HCT116 (cell line): Measurements from ENCODE around the gene TPPP3. TPM values are rescaled to one million over a fixed set of nuclear protein-coding genes. Genes with fewer than 3 reads are reported as not detected.

Experiments used
- ATAC-seq: fragments of 200-7000 bp; cut with Tn5 transposase; 2 replicates; pipeline ENCODE4 v1.9.1; 2020; ENCODE audit warnings: mild to moderate bottlenecking, moderate library complexity
- BruUV-seq: library from RNA; stranded (reverse); fragments of 400-500 nt; replicated peaks from 2 replicates; lab custom pipeline; 2021; lab: Mats Ljungman, UMichigan
- CTCF ChIA-PET: fragments of 300-600 bp; sonication (Branson Sonifier 250); formaldehyde crosslinking; loops from one replicate; lab custom pipeline; 2021; ENCODE audit warnings: antibody characterized with exemption; lab: Charles Lee
- POLR2A ChIA-PET: fragments of 300-600, 350-600 bp; sonication (Branson Sonifier 250); formaldehyde crosslinking; loops from one replicate; lab custom pipeline; 2021; ENCODE audit warnings: antibody characterized with exemption; lab: Charles Lee
- RAD21 ChIA-PET, 2 experiments: fragments of 300-600 bp; sonication (Branson Sonifier 250); formaldehyde crosslinking; loops; one replicate each; lab custom pipeline; 2023; ENCODE audit warnings: low total read pairs in 2 of 2; ENCODE audit not compliant: uncharacterized antibody in 2 of 2, unreplicated experiment in 2 of 2, low non-redundant PET in 1 of 2; lab: Charles Lee
- DNase-seq: peaks from one replicate; pipeline ENCODE4 v3.0.0-alpha.2; 2010; ENCODE audit warnings: low read depth, low spot score
- H2AFZ ChIP-seq: fragments of 200-600 bp; shearing (Covaris generic), sonication (generic); 2 replicates; pipeline ENCODE4 v1.6.1; 2017; ENCODE audit warnings: low read depth, mixed run types, mixed read lengths, antibody characterized with exemption, low read length; ENCODE audit not compliant: poor library complexity, severe bottlenecking
- H3K27ac ChIP-seq: 2 replicates; pipeline ENCODE4 v1.5.1; 2012; ENCODE audit warnings: low read depth, low read length
- H3K27me3 ChIP-seq: fragments of 200-600 bp; sonication (generic); 2 replicates; pipeline ENCODE4 v1.6.1; 2016; ENCODE audit warnings: mixed run types, low read length, mixed read lengths; ENCODE audit not compliant: insufficient read depth
- H3K36me3 ChIP-seq, 2 experiments: fragments of 200-500 bp in 1 of 2; fragments of 200-600 bp in 1 of 2; sonication (Bioruptor generic) in 1 of 2; sonication (generic) in 1 of 2; 2 replicates each; pipeline versions ENCODE4 v1.5.1 to v1.6.1; 2014 to 2016; ENCODE audit warnings: low read length in 2 of 2, inconsistent platforms in 1 of 2, mixed read lengths in 1 of 2, mixed run types in 1 of 2; ENCODE audit not compliant: insufficient read depth in 2 of 2, control insufficient read depth in 1 of 2
- H3K4me1 ChIP-seq, 2 experiments: fragments of 200-600 bp in 1 of 2; sonication (generic) in 1 of 2; 2 replicates each; pipeline versions ENCODE4 v1.5.1 to v1.6.1; 2012 to 2017; ENCODE audit warnings: low read length in 2 of 2, inconsistent platforms in 1 of 2, mild to moderate bottlenecking in 1 of 2, mixed read lengths in 1 of 2, mixed run types in 1 of 2, moderate library complexity in 1 of 2; ENCODE audit not compliant: insufficient read depth in 2 of 2, control insufficient read depth in 1 of 2
- H3K4me2 ChIP-seq: fragments of 200-600 bp; sonication (generic); 2 replicates; pipeline ENCODE4 v1.6.1; 2017; ENCODE audit warnings: mixed run types, low read length, mixed read lengths
- H3K4me3 ChIP-seq, 2 experiments: fragments of 200-600 bp in 1 of 2; sonication (generic) in 1 of 2; replicated peaks in 1 of 2; 2 replicates each; pipeline ENCODE4 v1.5.1; 2011 to 2016; ENCODE audit warnings: low read length in 2 of 2, control low read depth in 1 of 2, low read depth in 1 of 2, mild to moderate bottlenecking in 1 of 2, mixed read lengths in 1 of 2, mixed run types in 1 of 2
- H3K79me2 ChIP-seq: fragments of 200-600 bp; sonication (generic); 2 replicates; pipeline ENCODE4 v1.6.1; 2017; ENCODE audit warnings: mild to moderate bottlenecking, mixed run types, low read length, moderate library complexity, mixed read lengths; ENCODE audit not compliant: insufficient read depth
- H3K9ac ChIP-seq: fragments of 200-600 bp; sonication (generic); 2 replicates; pipeline ENCODE4 v1.6.1; 2016; ENCODE audit warnings: low read length, mixed read lengths
- H3K9me2 ChIP-seq: fragments of 200-600 bp; sonication (generic), shearing (Covaris generic); 2 replicates; pipeline ENCODE4 v1.6.1; 2017; ENCODE audit warnings: mixed run types, mild to moderate bottlenecking, moderate library complexity; ENCODE audit not compliant: insufficient read depth
- H3K9me3 ChIP-seq, 2 experiments: fragments of 200-500 bp in 1 of 2; fragments of 200-600 bp in 1 of 2; sonication (Bioruptor generic) in 1 of 2; sonication (generic) in 1 of 2; 2 replicates each; pipeline ENCODE4 v1.6.1; 2014 to 2017; ENCODE audit warnings: low read length in 2 of 2, mixed read lengths in 2 of 2, inconsistent platforms in 1 of 2, low read depth in 1 of 2, mild to moderate bottlenecking in 1 of 2, mixed run types in 1 of 2, moderate library complexity in 1 of 2; ENCODE audit not compliant: control insufficient read depth in 1 of 2, insufficient read depth in 1 of 2
- H4K20me1 ChIP-seq: fragments of 200-600 bp; sonication (generic), shearing (Covaris generic); 2 replicates; pipeline ENCODE4 v1.6.1; 2017; ENCODE audit warnings: mixed run types, mild to moderate bottlenecking, moderate library complexity; ENCODE audit not compliant: insufficient read depth
- CEBPB ChIP-seq: IDR thresholded peaks from 2 replicates; pipeline ENCODE4 v1.6.1; 2012; ENCODE audit warnings: low read depth
- FOSL1 ChIP-seq: IDR thresholded peaks from 2 replicates; pipeline ENCODE4 v1.6.1; 2012; ENCODE audit warnings: low read depth
- RAD21 ChIP-seq: IDR thresholded peaks from 2 replicates; pipeline ENCODE4 v1.6.1; 2012; ENCODE audit warnings: low read depth, mild to moderate bottlenecking
- SIN3A ChIP-seq: IDR thresholded peaks from 2 replicates; pipeline ENCODE4 v1.6.1; 2012; ENCODE audit warnings: low read depth
- YY1 ChIP-seq: IDR thresholded peaks from 2 replicates; pipeline ENCODE4 v1.6.1; 2011; ENCODE audit warnings: low read length, low read depth, moderate library complexity, mild to moderate bottlenecking; ENCODE audit not compliant: insufficient replicate concordance; ENCODE audit errors: extremely low read depth
- intact Hi-C: fragments of 100-400 bp; cut with micrococcal nuclease; formaldehyde crosslinking; loops from 2 replicates; pipeline ENCODE4 v1.10.0; 2022
- total RNA-seq: library from RNA; stranded (reverse); gene quantifications from one replicate; pipeline ENCODE4 v1.2.1, GENCODE V29; 2021; ENCODE audit not compliant: unreplicated experiment
- TF ChIP-seq, protein P1 (sequence below), 3 experiments: fragments of 200-600 bp in 1 of 3; sonication (generic) in 1 of 3; IDR thresholded peaks in 2 of 3; conservative IDR thresholded peaks in 1 of 3; 2 replicates each; pipeline ENCODE4 v1.5.1; 2012 to 2017; ENCODE audit warnings: low read depth in 2 of 3, low read length in 2 of 3, antibody characterized with exemption in 1 of 3, borderline replicate concordance in 1 of 3, control low read depth in 1 of 3, mild to moderate bottlenecking in 1 of 3, mixed read lengths in 1 of 3, mixed run types in 1 of 3, moderate library complexity in 1 of 3; ENCODE audit not compliant: insufficient read depth in 1 of 3
- TF ChIP-seq, protein P2 (sequence below): IDR thresholded peaks from 2 replicates; pipeline ENCODE4 v1.6.1; 2012

TPPP3 gene
- total RNA-seq, 1 experiment from 2014 or later, result 1.2 TPM

DNA sequence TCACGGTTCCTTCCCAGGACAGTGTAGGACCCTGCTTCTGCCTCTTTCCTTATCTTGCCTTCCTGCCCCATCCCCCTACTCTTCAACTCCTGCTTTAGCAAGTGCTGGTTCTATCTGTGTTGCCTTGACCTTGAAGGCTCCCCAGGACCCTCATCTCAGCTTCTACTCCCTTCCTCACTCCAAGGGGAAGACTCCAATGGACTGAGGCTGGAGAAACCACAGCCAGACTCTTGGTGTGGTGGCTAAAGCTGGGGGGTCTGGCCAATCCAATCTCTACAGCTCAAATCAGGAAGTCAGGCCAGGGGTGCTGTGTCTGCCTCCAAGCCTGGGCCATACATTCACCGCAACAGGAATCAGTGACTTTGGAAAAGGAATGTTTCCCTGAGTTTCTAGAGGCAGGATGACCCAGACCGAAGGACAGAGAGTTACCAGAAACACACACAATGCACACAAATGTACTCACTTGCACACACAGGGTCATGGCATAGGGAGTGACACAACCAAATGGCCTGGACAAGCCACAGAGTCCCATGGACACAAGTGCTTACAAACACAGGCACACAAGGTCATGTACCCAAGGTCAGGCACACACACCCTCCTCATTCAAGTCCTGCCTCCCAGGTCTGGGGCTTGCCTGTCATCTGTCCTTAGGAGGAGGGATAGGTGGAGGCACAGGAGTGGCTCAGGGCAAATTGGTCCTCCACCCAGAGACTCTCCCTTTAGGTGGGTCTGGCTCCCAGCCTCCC is 35.9 kb upstream of the TPPP3 start (continued):
- TF ChIP-seq YY1, result no peak
- no peak for TF ChIP-seq SIN3A

DNA sequence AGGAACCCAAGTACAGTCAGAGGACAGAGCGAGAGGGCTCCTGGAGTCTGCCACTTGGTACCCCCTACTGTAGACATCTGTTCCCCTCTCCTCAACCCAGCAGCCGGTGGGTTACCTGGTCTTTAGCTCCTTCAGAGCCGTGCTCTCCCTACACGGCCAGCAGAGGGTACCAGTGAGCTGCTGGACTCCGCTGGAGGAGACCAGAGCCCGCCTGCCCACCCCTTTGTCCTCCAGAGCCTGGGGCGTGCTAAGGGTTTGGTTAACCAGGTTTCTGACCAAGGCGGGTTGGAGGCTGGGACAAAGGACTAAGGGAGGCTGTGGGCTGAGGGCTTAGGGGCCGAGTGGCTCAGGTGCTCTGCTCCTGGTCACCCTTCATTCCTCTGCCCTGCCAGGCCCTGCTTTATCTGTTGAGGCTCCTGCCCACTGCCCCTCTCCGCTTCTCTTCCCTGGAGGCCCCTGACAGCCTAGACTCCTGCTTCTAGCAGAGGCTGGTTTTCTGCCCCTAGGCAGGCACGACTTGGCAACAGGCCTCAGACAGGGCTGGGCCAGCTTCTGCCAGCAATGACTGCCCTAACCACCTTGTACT is 34.9 kb upstream of the TPPP3 start:
- Histone ChIP-seq H3K4me2 (peak overlapping the region; percentile 23; the same call in 1 of the 2 replicates), H4K20me1 (no peaks in the 10 kb centered on the region), H3K9ac (no peak overlapping the region; the same call in 1 of the 2 replicates), H3K36me3 (no peaks in the 10 kb centered on the region), H3K4me3 (no peak overlapping the region), H3K9me3 (no peaks in the 10 kb centered on the region), H3K79me2 (no peaks in the 10 kb centered on the region), H3K27ac (no peak overlapping the region; the same call in 1 of the 2 replicates), H3K27me3 (no peaks in the 10 kb centered on the region), H3K4me1 (peaks cover 6 to 44% of the 10 kb centered on the region in 2 experiments; a peak in 3 of 4 replicates), H3K9me2 (no peaks in the 10 kb centered on the region), H2AFZ (no peak overlapping the region)
- intact Hi-C loops, result loop anchor here (1.0 kb wide), 2 partner anchors 19 to 37 kb away; no protein-coding TSS in a partner anchor
- CTCF ChIA-PET, result interaction anchor here (0.6 to 3.7 kb wide), 24 partner anchors 10 to 232 kb away, joined by 3 to 41 read pairs (median 4); partner anchors contain the start of genes ACD, ATP6V0D1, FHOD1 and TMEM208
- RAD21 ChIA-PET, result interaction anchor here (0.8 to 1.9 kb wide), 6 partner anchors 18 to 168 kb away, joined by 3 to 11 read pairs (median 5); no protein-coding TSS in a partner anchor
- peak; percentile 59 for ATAC-seq
- BruUV-seq, result no TSS peak
- POLR2A ChIA-PET, result interaction anchor here (1.3 kb wide), 1 partner anchor 51 kb away, joined by 3 read pairs; no protein-coding TSS in a partner anchor
- TF ChIP-seq CEBPB (no peak), FOSL1 (no peak), RAD21 (peak; percentile 86), YY1 (peak; percentile 15)
- TF ChIP-seq, protein P1, sequence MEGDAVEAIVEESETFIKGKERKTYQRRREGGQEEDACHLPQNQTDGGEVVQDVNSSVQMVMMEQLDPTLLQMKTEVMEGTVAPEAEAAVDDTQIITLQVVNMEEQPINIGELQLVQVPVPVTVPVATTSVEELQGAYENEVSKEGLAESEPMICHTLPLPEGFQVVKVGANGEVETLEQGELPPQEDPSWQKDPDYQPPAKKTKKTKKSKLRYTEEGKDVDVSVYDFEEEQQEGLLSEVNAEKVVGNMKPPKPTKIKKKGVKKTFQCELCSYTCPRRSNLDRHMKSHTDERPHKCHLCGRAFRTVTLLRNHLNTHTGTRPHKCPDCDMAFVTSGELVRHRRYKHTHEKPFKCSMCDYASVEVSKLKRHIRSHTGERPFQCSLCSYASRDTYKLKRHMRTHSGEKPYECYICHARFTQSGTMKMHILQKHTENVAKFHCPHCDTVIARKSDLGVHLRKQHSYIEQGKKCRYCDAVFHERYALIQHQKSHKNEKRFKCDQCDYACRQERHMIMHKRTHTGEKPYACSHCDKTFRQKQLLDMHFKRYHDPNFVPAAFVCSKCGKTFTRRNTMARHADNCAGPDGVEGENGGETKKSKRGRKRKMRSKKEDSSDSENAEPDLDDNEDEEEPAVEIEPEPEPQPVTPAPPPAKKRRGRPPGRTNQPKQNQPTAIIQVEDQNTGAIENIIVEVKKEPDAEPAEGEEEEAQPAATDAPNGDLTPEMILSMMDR (IDR thresholded peaks at IDR 0.05 in 2 of 3, conservative IDR thresholded peaks at IDR 0.05 in 1 of 3; ENCODE audit: borderline replicate concordance in 1 of 3, insufficient read depth in 1 of 3, low read depth in 2 of 3, low read length in 2 of 3), result peak; percentile 83 to 97 (median 84)
- TF ChIP-seq, protein P2, sequence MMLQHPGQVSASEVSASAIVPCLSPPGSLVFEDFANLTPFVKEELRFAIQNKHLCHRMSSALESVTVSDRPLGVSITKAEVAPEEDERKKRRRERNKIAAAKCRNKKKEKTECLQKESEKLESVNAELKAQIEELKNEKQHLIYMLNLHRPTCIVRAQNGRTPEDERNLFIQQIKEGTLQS, result no peak
- DNase-seq, result peak; percentile 42
